ENCODE results near the gene TXNIP.

DNA sequence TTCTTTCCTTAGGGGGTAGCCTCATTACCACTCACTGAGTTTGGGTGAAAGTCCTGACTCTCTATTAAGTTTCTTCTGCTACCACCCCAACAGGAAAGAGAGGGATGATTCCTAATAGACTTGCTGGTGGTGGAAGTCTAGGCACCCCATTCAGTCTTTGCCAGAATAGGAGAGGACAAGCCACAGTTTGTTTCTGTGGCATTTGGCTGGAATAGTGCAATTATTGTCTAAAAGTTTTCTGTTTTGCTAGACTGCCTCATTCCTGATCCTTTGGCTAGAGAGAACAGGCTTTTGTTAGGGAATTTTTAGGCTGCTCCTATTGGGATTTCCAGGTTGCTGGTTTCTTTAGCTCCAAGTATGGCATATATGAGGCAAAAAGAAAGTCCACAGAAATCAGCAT is 35.1 kb upstream of the TXNIP start:
- TF ChIP-seq, protein P1, sequence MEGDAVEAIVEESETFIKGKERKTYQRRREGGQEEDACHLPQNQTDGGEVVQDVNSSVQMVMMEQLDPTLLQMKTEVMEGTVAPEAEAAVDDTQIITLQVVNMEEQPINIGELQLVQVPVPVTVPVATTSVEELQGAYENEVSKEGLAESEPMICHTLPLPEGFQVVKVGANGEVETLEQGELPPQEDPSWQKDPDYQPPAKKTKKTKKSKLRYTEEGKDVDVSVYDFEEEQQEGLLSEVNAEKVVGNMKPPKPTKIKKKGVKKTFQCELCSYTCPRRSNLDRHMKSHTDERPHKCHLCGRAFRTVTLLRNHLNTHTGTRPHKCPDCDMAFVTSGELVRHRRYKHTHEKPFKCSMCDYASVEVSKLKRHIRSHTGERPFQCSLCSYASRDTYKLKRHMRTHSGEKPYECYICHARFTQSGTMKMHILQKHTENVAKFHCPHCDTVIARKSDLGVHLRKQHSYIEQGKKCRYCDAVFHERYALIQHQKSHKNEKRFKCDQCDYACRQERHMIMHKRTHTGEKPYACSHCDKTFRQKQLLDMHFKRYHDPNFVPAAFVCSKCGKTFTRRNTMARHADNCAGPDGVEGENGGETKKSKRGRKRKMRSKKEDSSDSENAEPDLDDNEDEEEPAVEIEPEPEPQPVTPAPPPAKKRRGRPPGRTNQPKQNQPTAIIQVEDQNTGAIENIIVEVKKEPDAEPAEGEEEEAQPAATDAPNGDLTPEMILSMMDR (conservative IDR thresholded peaks at IDR 0.05; ENCODE audit: low read depth in 2 of 2), result no peak
- TF ChIP-seq POLR2AphosphoS5 (IDR thresholded peaks at IDR 0.05; ENCODE audit: low read depth), result no peak
- no peak for TF ChIP-seq EZH2 (IDR thresholded peaks at IDR 0.05; ENCODE audit: low read depth, unreplicated experiment)
- TF ChIP-seq, protein P2, sequence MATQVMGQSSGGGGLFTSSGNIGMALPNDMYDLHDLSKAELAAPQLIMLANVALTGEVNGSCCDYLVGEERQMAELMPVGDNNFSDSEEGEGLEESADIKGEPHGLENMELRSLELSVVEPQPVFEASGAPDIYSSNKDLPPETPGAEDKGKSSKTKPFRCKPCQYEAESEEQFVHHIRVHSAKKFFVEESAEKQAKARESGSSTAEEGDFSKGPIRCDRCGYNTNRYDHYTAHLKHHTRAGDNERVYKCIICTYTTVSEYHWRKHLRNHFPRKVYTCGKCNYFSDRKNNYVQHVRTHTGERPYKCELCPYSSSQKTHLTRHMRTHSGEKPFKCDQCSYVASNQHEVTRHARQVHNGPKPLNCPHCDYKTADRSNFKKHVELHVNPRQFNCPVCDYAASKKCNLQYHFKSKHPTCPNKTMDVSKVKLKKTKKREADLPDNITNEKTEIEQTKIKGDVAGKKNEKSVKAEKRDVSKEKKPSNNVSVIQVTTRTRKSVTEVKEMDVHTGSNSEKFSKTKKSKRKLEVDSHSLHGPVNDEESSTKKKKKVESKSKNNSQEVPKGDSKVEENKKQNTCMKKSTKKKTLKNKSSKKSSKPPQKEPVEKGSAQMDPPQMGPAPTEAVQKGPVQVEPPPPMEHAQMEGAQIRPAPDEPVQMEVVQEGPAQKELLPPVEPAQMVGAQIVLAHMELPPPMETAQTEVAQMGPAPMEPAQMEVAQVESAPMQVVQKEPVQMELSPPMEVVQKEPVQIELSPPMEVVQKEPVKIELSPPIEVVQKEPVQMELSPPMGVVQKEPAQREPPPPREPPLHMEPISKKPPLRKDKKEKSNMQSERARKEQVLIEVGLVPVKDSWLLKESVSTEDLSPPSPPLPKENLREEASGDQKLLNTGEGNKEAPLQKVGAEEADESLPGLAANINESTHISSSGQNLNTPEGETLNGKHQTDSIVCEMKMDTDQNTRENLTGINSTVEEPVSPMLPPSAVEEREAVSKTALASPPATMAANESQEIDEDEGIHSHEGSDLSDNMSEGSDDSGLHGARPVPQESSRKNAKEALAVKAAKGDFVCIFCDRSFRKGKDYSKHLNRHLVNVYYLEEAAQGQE (IDR thresholded peaks at IDR 0.05; ENCODE audit: unreplicated experiment), result no peak
- TF ChIP-seq ZNF462 (CRISPR knock-in tag; IDR thresholded peaks at IDR 0.05), result no peak
- TF ChIP-seq ZNF114 (CRISPR knock-in tag; IDR thresholded peaks at IDR 0.05), result no peak
- TF ChIP-seq EZH2phosphoT487 (IDR thresholded peaks at IDR 0.05; ENCODE audit: unreplicated experiment), result no peak
- no peak for TF ChIP-seq CREB1 (CRISPR knock-in tag; IDR thresholded peaks at IDR 0.05; ENCODE audit: low read depth)
- TF ChIP-seq ZNF331 (CRISPR knock-in tag; IDR thresholded peaks at IDR 0.05; ENCODE audit: low read depth), result no peak
- TF ChIP-seq STAT1 (IDR thresholded peaks at IDR 0.05; ENCODE audit: unreplicated experiment), result no peak
- TF ChIP-seq NANOG (IDR thresholded peaks at IDR 0.05; ENCODE audit: borderline replicate concordance), result no peak
